CD14-positive monocyte (primary cell): ENCODE data around the gene PYGO2. TPM values are rescaled to one million over a fixed set of nuclear protein-coding genes. Genes with fewer than 3 reads are reported as not detected.

Experiments
- DNase-seq, 3 donors: peaks; one replicate each; pipeline ENCODE4 v3.0.0-alpha.2; 2011 to 2022
- H2AFZ ChIP-seq: 2 replicates; pipeline ENCODE4 v1.6.0; 2012; ENCODE audit warnings: mild to moderate bottlenecking, low read depth, low read length, inconsistent platforms; ENCODE audit not compliant: insufficient read depth, poor library complexity, severe bottlenecking
- H3K27ac ChIP-seq, 2 donors: 1 replicate in 1 of 2; 2 replicates in 1 of 2; pipeline ENCODE4 v1.5.1; 2012 to 2013; ENCODE audit warnings: low read length in 2 of 2, control low read depth in 1 of 2, inconsistent platforms in 1 of 2, low read depth in 1 of 2, mild to moderate bottlenecking in 1 of 2
- H3K27me3 ChIP-seq, 2 donors: one replicate each; pipeline versions ENCODE4 v1.6.0 to v1.6.1; 2011 to 2013; ENCODE audit warnings: low read length in 2 of 2; ENCODE audit not compliant: control insufficient read depth in 2 of 2, insufficient read depth in 2 of 2
- H3K36me3 ChIP-seq, 2 donors: replicated peaks in 1 of 2; 1 replicate in 1 of 2; 2 replicates in 1 of 2; pipeline versions ENCODE4 v1.5.1 to v1.6.1; 2012 to 2013; ENCODE audit warnings: low read length in 2 of 2, control low read depth in 1 of 2, inconsistent platforms in 1 of 2, mild to moderate bottlenecking in 1 of 2; ENCODE audit not compliant: insufficient read depth in 2 of 2, control insufficient read depth in 1 of 2
- H3K4me1 ChIP-seq, 2 donors: 1 replicate in 1 of 2; 2 replicates in 1 of 2; pipeline versions ENCODE4 v1.5.1 to v1.6.1; 2012 to 2013; ENCODE audit warnings: low read length in 2 of 2, control low read depth in 1 of 2, inconsistent platforms in 1 of 2, mild to moderate bottlenecking in 1 of 2, moderate library complexity in 1 of 2; ENCODE audit not compliant: insufficient read depth in 2 of 2, control insufficient read depth in 1 of 2
- H3K4me2 ChIP-seq: replicated peaks from 2 replicates; pipeline ENCODE3; 2012; ENCODE audit warnings: low read length, moderate library complexity, mild to moderate bottlenecking; ENCODE audit not compliant: poor library complexity, severe bottlenecking; ENCODE audit errors: extremely low read depth
- H3K4me3 ChIP-seq, 3 experiments: fragments of 200-600 bp in 1 of 3; sonication (generic) in 1 of 3; replicated peaks in 1 of 3; 1 replicate in 2 of 3; 2 replicates in 1 of 3; pipeline ENCODE4 v1.5.1; 2011 to 2013; ENCODE audit warnings: low read length in 3 of 3, mild to moderate bottlenecking in 3 of 3, control low read depth in 2 of 3, low read depth in 2 of 3, inconsistent platforms in 1 of 3, moderate library complexity in 1 of 3
- H3K79me2 ChIP-seq: 2 replicates; pipeline ENCODE4 v1.6.0; 2012; ENCODE audit warnings: mild to moderate bottlenecking, control low read depth, inconsistent platforms, low read length, moderate library complexity; ENCODE audit not compliant: insufficient read depth
- H3K9ac ChIP-seq: 2 replicates; pipeline ENCODE4 v1.6.0; 2017; ENCODE audit warnings: low read length, mild to moderate bottlenecking; ENCODE audit not compliant: insufficient read depth, poor library complexity, severe bottlenecking
- H3K9me3 ChIP-seq, 2 donors: replicated peaks in 1 of 2; 1 replicate in 1 of 2; 2 replicates in 1 of 2; pipeline versions ENCODE4 v1.5.1 to v1.6.1; 2012 to 2013; ENCODE audit warnings: low read length in 2 of 2, control low read depth in 1 of 2; ENCODE audit not compliant: control insufficient read depth in 1 of 2, insufficient read depth in 1 of 2
- H4K20me1 ChIP-seq: 2 replicates; pipeline ENCODE4 v1.6.0; 2012; ENCODE audit warnings: mild to moderate bottlenecking, low read length, control low read depth, moderate library complexity; ENCODE audit not compliant: insufficient read depth
- H3K27ac Mint-ChIP-seq, 7 donors: one replicate each; pipeline ENCODE4 v1.8.0; 2020; ENCODE audit warnings: mild to moderate bottlenecking in 7 of 7, mixed read lengths in 7 of 7, moderate library complexity in 6 of 7, inconsistent platforms in 2 of 7
- H3K27me3 Mint-ChIP-seq, 3 donors: one replicate each; pipeline ENCODE4 v1.8.0; 2021 to 2022; ENCODE audit warnings: low read depth in 3 of 3, mild to moderate bottlenecking in 3 of 3, mixed read lengths in 3 of 3, moderate library complexity in 3 of 3, inconsistent platforms in 1 of 3
- H3K36me3 Mint-ChIP-seq, 2 donors: one replicate each; pipeline ENCODE4 v1.8.0; 2020; ENCODE audit warnings: mixed read lengths in 2 of 2, inconsistent platforms in 1 of 2, mild to moderate bottlenecking in 1 of 2
- H3K4me1 Mint-ChIP-seq: one replicate; pipeline ENCODE4 v1.8.0; 2020; ENCODE audit warnings: mild to moderate bottlenecking, mixed read lengths
- H3K4me3 Mint-ChIP-seq, 2 donors: one replicate each; pipeline ENCODE4 v1.8.0; 2020; ENCODE audit warnings: mild to moderate bottlenecking in 2 of 2, mixed read lengths in 2 of 2, moderate library complexity in 1 of 2
- H3K9me3 Mint-ChIP-seq, 7 donors: one replicate each; pipeline ENCODE4 v1.8.0; 2020 to 2022; ENCODE audit warnings: mixed read lengths in 7 of 7, mild to moderate bottlenecking in 6 of 7, moderate library complexity in 6 of 7, inconsistent platforms in 2 of 7
- CTCF ChIP-seq: fragments of 200-600 bp; IDR thresholded peaks from one replicate; pipeline ENCODE4 v1.8.0; 2022; ENCODE audit warnings: antibody characterized with exemption, mild to moderate bottlenecking
- WGBS: methylation state at CpG from one replicate; pipeline ENCODE4 v1.1.5; 2013; ENCODE audit warnings: missing lambda C conversion rate; ENCODE audit not compliant: insufficient coverage; 5-methylcytosine and 5-hydroxymethylcytosine counted together
- intact Hi-C, 2 donors: fragments of 100-400 bp; cut with micrococcal nuclease; formaldehyde crosslinking; loops; one replicate each; pipeline versions ENCODE4 v1.15.0 to v1.15.1; 2023
- polyA plus RNA-seq, 3 donors: library from polyadenylated mRNA; depleted of rRNA in 1 of 3; unstranded in 2 of 3; stranded (reverse) in 1 of 3; fragments of 300-500 nt in 2 of 3; fragments of >200 nt in 1 of 3; fragmentation: Illumina TruSeq in 2 of 3; gene quantifications; 1 replicate in 2 of 3; 2 replicates in 1 of 3; pipeline ENCODE4 v1.2.3, GENCODE V29; 2012 to 2021

Gene PYGO2
- polyA plus RNA-seq, 3 donors, result 8.2 to 12.5 (median 12.0) TPM

DNA sequence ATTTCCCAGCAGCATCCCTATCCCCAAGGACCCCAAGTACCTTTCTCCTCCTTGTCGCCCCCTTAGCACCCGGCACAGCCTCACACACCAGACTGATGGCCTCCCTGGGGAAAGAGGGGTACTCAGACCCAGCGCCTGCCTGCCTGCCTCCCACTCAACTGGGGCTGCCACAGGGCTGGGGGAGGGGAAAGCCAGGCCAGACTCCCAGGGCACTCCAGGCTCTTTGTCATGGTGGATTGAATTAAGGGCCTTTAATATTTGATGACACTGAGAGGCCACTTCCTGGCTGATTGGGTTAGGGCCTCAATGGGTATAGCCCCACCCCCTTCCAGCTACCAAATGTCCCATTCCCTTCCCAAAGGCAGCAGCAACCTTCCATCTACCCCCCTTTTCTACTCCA, 7.1 kb upstream of the PYGO2 start:
- peak overlapping the region in 2 of 7 donors; percentile 58 to 63 for H3K27ac Mint-ChIP-seq
- DNase-seq, result no peak
- no CpG with 5 or more reads among the region's 3 CpGs for WGBS
- H2AFZ ChIP-seq, result no peak overlapping the region
- H3K4me1 ChIP-seq, result peaks cover 38 to 40% of the 10 kb centered on the region in 2 donors
- H4K20me1 ChIP-seq, result peaks cover 85% of the 10 kb centered on the region
- peaks cover 0 to 7% (median 0%) of the 10 kb centered on the region in 3 donors for H3K27me3 Mint-ChIP-seq
- no peak overlapping the region for H3K4me2 ChIP-seq
- H3K9ac ChIP-seq, result no peak overlapping the region
- no peaks in the 10 kb centered on the region for H3K9me3 ChIP-seq
- peaks cover 34% of the 10 kb centered on the region for H3K4me1 Mint-ChIP-seq
- intact Hi-C loops, result no loop called here
- no peaks in the 10 kb centered on the region for H3K27me3 ChIP-seq
- H3K9me3 Mint-ChIP-seq, result no peaks in the 10 kb centered on the region
- TF ChIP-seq CTCF, result no peak
- peaks cover 53 to 64% of the 10 kb centered on the region in 2 donors for H3K36me3 ChIP-seq
- no peak overlapping the region for H3K4me3 ChIP-seq
- no peak overlapping the region for H3K4me3 Mint-ChIP-seq
- H3K79me2 ChIP-seq, result peaks cover 66% of the 10 kb centered on the region
- H3K36me3 Mint-ChIP-seq, result peaks cover 61 to 76% of the 10 kb centered on the region in 2 donors
- peak overlapping the region in 1 of 2 donors; percentile 38 for H3K27ac ChIP-seq

GRCh38 chr1:154967331-154967950, 5.9 kb upstream of the PYGO2 start:
- peaks cover 0 to 7% (median 0%) of the 10 kb centered on the region in 3 donors for H3K27me3 Mint-ChIP-seq
- peaks cover 61 to 73% of the 10 kb centered on the region in 2 donors for H3K36me3 ChIP-seq
- intact Hi-C loops, result no loop called here
- no peaks in the 10 kb centered on the region for H3K9me3 ChIP-seq
- H3K27ac Mint-ChIP-seq, result peak overlapping the region in 2 of 7 donors; percentile 34 to 78
- H3K4me1 ChIP-seq, result peaks cover 27 to 37% of the 10 kb centered on the region in 2 donors
- H3K27ac ChIP-seq, result no peak overlapping the region
- H4K20me1 ChIP-seq, result peaks cover 80% of the 10 kb centered on the region
- H3K4me3 ChIP-seq, result no peak overlapping the region
- H3K4me3 Mint-ChIP-seq, result no peak overlapping the region
- H3K9ac ChIP-seq, result no peak overlapping the region
- no peak overlapping the region for H3K4me2 ChIP-seq
- H3K79me2 ChIP-seq, result peaks cover 54% of the 10 kb centered on the region
- peaks cover 33% of the 10 kb centered on the region for H3K4me1 Mint-ChIP-seq
- no peak overlapping the region for H2AFZ ChIP-seq
- H3K9me3 Mint-ChIP-seq, result no peaks in the 10 kb centered on the region
- 88% methylated on average over 4 of the region's 5 CpGs for WGBS
- peaks cover 66 to 80% of the 10 kb centered on the region in 2 donors for H3K36me3 Mint-ChIP-seq
- no peak for DNase-seq
- H3K27me3 ChIP-seq, result no peaks in the 10 kb centered on the region
- TF ChIP-seq CTCF, result no peak
